ENCODE results near the gene TBC1D23. TPM values are rescaled to one million over a fixed set of nuclear protein-coding genes. Genes with fewer than 3 reads are reported as not detected.

TBC1D23 gene
- total and polyA plus RNA-seq, 2 of the 13 experiments (the other 11 are each of a cell fraction or from before 2014, with no cell fraction given), result 28.7 to 35.4 TPM

DNA sequence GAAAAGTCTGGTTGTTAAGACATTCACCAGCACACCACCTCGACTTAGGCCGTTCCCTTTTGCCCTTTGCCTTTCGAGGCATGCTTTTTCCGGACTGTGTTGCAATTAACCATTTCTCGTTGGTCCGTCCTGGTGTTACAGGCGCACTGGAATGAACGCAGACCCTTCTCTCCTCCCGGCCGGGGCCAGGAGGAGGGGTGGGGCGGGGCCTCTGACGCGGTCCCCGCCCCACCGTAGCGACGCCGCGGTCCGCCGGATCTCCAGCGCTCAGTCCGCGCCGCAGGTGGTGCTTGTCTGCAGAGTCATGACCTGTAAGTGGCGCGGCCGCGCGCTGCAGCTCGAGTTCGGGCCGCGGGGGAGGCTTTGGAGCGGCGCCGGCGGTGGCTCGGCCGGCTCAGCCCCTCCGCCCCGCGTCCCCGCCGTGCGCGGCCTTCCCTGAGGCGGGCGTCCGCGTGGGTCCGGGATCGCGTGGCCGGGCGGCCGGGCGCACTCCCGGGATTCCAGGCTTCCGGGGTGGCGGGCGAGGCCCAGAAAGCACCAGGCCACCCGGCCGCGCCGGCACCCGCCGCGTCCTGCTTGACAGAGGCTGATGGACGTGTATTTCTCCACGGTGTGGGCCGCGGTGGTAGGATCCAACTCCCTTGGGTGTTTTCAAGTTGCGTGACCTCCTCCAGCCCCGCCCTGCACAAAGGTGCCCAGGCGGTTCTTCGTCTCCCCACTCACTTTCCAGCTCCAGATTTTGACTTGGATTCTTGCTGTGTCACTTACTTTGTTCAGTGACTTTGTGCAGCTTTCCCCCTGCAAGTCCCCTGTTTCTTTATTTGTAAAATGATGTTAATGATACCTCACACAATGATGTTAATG is 73.9 kb downstream of the TBC1D23 start, which contains the start of gene NIT2 (continued):
- TF ChIP-seq SIX4 (CRISPR knock-in tag; IDR thresholded peaks at IDR 0.05) (no peak), MIXL1 (CRISPR knock-in tag; IDR thresholded peaks at IDR 0.05) (peak; percentile 62; the same call in 1 of the 2 replicates), SOX5 (CRISPR knock-in tag; IDR thresholded peaks at IDR 0.05; ENCODE audit: borderline replicate concordance) (peak; percentile 47; the same call in 1 of the 2 replicates), SALL2 (CRISPR knock-in tag; IDR thresholded peaks at IDR 0.05) (peak; percentile 87), ZNF660 (CRISPR knock-in tag; IDR thresholded peaks at IDR 0.05; ENCODE audit: borderline replicate concordance, low read depth) (no peak), CEBPG (CRISPR knock-in tag; IDR thresholded peaks at IDR 0.05) (peak; percentile 89), ZNF10 (CRISPR knock-in tag; IDR thresholded peaks at IDR 0.05; ENCODE audit: borderline replicate concordance, low read depth) (no peak), ZMAT3 (CRISPR knock-in tag; conservative IDR thresholded peaks at IDR 0.05) (0 out of 2 replicates have a peak, but pooled peaks have one; percentile 53), TBL1XR1 (IDR thresholded peaks at IDR 0.05; ENCODE audit: borderline replicate concordance, low read length, partially characterized antibody) (no peak), SP2 (CRISPR knock-in tag; IDR thresholded peaks at IDR 0.05) (no peak; the same call in 1 of the 2 replicates), ZNF607 (CRISPR knock-in tag; IDR thresholded peaks at IDR 0.05; ENCODE audit: borderline replicate concordance) (peak; percentile 49; the same call in 1 of the 2 replicates), SNAI1 (CRISPR knock-in tag; IDR thresholded peaks at IDR 0.05; ENCODE audit: borderline replicate concordance) (no peak), KDM3A (CRISPR knock-in tag; IDR thresholded peaks at IDR 0.05; ENCODE audit: low read depth) (no peak), SKI (IDR thresholded peaks at IDR 0.05; ENCODE audit: partially characterized antibody) (peak; percentile 39)
- TF ChIP-seq, protein P1, sequence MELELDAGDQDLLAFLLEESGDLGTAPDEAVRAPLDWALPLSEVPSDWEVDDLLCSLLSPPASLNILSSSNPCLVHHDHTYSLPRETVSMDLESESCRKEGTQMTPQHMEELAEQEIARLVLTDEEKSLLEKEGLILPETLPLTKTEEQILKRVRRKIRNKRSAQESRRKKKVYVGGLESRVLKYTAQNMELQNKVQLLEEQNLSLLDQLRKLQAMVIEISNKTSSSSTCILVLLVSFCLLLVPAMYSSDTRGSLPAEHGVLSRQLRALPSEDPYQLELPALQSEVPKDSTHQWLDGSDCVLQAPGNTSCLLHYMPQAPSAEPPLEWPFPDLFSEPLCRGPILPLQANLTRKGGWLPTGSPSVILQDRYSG (CRISPR knock-in tag; IDR thresholded peaks at IDR 0.05), result 0 out of 2 replicates have a peak, but pooled peaks have one; percentile 63
- TF ChIP-seq, protein P2, sequence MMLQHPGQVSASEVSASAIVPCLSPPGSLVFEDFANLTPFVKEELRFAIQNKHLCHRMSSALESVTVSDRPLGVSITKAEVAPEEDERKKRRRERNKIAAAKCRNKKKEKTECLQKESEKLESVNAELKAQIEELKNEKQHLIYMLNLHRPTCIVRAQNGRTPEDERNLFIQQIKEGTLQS (CRISPR knock-in tag; IDR thresholded peaks at IDR 0.05), result 0 out of 2 replicates have a peak, but pooled peaks have one; percentile 2
- TF ChIP-seq, protein P3, sequence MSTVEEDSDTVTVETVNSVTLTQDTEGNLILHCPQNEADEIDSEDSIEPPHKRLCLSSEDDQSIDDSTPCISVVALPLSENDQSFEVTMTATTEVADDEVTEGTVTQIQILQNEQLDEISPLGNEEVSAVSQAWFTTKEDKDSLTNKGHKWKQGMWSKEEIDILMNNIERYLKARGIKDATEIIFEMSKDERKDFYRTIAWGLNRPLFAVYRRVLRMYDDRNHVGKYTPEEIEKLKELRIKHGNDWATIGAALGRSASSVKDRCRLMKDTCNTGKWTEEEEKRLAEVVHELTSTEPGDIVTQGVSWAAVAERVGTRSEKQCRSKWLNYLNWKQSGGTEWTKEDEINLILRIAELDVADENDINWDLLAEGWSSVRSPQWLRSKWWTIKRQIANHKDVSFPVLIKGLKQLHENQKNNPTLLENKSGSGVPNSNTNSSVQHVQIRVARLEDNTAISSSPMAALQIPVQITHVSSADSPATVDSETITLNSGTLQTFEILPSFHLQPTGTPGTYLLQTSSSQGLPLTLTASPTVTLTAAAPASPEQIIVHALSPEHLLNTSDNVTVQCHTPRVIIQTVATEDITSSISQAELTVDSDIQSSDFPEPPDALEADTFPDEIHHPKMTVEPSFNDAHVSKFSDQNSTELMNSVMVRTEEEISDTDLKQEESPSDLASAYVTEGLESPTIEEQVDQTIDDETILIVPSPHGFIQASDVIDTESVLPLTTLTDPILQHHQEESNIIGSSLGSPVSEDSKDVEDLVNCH (CRISPR knock-in tag; IDR thresholded peaks at IDR 0.05), result no peak
- TF ChIP-seq, protein P4, sequence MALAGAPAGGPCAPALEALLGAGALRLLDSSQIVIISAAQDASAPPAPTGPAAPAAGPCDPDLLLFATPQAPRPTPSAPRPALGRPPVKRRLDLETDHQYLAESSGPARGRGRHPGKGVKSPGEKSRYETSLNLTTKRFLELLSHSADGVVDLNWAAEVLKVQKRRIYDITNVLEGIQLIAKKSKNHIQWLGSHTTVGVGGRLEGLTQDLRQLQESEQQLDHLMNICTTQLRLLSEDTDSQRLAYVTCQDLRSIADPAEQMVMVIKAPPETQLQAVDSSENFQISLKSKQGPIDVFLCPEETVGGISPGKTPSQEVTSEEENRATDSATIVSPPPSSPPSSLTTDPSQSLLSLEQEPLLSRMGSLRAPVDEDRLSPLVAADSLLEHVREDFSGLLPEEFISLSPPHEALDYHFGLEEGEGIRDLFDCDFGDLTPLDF (CRISPR knock-in tag; IDR thresholded peaks at IDR 0.05), result peak; percentile 51; the same call in 1 of the 2 replicates
- TF ChIP-seq, protein P5, sequence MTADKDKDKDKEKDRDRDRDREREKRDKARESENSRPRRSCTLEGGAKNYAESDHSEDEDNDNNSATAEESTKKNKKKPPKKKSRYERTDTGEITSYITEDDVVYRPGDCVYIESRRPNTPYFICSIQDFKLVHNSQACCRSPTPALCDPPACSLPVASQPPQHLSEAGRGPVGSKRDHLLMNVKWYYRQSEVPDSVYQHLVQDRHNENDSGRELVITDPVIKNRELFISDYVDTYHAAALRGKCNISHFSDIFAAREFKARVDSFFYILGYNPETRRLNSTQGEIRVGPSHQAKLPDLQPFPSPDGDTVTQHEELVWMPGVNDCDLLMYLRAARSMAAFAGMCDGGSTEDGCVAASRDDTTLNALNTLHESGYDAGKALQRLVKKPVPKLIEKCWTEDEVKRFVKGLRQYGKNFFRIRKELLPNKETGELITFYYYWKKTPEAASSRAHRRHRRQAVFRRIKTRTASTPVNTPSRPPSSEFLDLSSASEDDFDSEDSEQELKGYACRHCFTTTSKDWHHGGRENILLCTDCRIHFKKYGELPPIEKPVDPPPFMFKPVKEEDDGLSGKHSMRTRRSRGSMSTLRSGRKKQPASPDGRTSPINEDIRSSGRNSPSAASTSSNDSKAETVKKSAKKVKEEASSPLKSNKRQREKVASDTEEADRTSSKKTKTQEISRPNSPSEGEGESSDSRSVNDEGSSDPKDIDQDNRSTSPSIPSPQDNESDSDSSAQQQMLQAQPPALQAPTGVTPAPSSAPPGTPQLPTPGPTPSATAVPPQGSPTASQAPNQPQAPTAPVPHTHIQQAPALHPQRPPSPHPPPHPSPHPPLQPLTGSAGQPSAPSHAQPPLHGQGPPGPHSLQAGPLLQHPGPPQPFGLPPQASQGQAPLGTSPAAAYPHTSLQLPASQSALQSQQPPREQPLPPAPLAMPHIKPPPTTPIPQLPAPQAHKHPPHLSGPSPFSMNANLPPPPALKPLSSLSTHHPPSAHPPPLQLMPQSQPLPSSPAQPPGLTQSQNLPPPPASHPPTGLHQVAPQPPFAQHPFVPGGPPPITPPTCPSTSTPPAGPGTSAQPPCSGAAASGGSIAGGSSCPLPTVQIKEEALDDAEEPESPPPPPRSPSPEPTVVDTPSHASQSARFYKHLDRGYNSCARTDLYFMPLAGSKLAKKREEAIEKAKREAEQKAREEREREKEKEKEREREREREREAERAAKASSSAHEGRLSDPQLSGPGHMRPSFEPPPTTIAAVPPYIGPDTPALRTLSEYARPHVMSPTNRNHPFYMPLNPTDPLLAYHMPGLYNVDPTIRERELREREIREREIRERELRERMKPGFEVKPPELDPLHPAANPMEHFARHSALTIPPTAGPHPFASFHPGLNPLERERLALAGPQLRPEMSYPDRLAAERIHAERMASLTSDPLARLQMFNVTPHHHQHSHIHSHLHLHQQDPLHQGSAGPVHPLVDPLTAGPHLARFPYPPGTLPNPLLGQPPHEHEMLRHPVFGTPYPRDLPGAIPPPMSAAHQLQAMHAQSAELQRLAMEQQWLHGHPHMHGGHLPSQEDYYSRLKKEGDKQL (CRISPR knock-in tag; IDR thresholded peaks at IDR 0.05; ENCODE audit: low read depth), result no peak

All from HepG2 (cell line).